ENCODE measurements around the gene LANCL2. TPM values are rescaled to one million over a fixed set of nuclear protein-coding genes. Genes with fewer than 3 reads are reported as not detected.

The LANCL2 gene
- total RNA-seq, 1 experiment from 2014 or later = 10.0 TPM

DNA sequence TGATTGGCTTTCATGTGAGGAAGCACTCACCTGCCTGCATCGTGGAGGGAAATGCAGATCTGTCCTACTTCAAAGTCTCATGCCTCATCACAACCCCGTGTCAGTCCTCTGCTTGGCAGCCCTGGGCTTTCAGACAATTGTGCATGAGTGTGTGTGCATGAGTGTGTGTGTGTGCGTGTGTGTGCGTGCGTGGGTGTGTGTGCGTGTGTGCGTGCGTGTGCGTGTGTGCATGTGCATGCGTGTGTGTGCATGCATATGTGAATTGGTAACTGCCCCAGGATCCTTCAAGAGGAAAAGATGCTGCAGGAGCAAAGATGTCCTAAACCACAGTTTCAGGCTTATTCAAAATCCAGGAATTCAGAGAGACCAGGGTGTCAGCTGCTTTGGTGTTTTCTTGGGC, 71.3 kb downstream of the LANCL2 start:
- Histone ChIP-seq H3K9ac (ENCODE audit: low read length) (no peak overlapping the region), H4K20me1 (ENCODE audit: insufficient read depth) (no peaks in the 10 kb centered on the region), H3K36me3 (ENCODE audit: control insufficient read depth in 1 of 2, insufficient read depth in 2 of 2, low read length in 2 of 2) (no peaks in the 10 kb centered on the region), H2AFZ (ENCODE audit: low read depth, low read length, poor library complexity, severe bottlenecking) (no peak overlapping the region), H3K4me1 (ENCODE audit: control insufficient read depth in 1 of 2, insufficient read depth in 2 of 2, low read length in 2 of 2) (no peaks in the 10 kb centered on the region), H3K4me2 (ENCODE audit: low read length) (no peak overlapping the region), H3K27ac (ENCODE audit: low read depth, low read length) (no peak overlapping the region), H3K4me3 (replicated peaks in 1 of 2; ENCODE audit: low read depth in 1 of 2, low read length in 2 of 2) (no peak overlapping the region), H3K9me3 (ENCODE audit: control insufficient read depth in 1 of 2, insufficient read depth in 1 of 2, low read depth in 1 of 2, low read length in 2 of 2) (no peaks in the 10 kb centered on the region), H3K9me2 (ENCODE audit: insufficient read depth) (no peaks in the 10 kb centered on the region), H3K79me2 (ENCODE audit: insufficient read depth, low read length) (no peaks in the 10 kb centered on the region), H3K27me3 (ENCODE audit: insufficient read depth, low read length) (no peaks in the 10 kb centered on the region)
- CTCF ChIA-PET = no interaction called here
- POLR2A ChIA-PET = no interaction called here
- ATAC-seq = no peak
- TF ChIP-seq REST (IDR thresholded peaks at IDR 0.05; ENCODE audit: low read depth) (no peak), FOSL1 (IDR thresholded peaks at IDR 0.05; ENCODE audit: low read depth) (no peak), SRF (IDR thresholded peaks at IDR 0.05; ENCODE audit: low read depth) (no peak), POLR2AphosphoS5 (IDR thresholded peaks at IDR 0.05; ENCODE audit: low read depth, low read length) (no peak), ZNF274 (IDR thresholded peaks at IDR 0.05; ENCODE audit: low read depth, low read length) (no peak), SIN3A (IDR thresholded peaks at IDR 0.05; ENCODE audit: low read depth) (no peak), EZH2 (IDR thresholded peaks at IDR 0.05) (no peak), CEBPB (IDR thresholded peaks at IDR 0.05; ENCODE audit: low read depth) (no peak), EZH2phosphoT487 (IDR thresholded peaks at IDR 0.05; ENCODE audit: borderline replicate concordance) (no peak), ZFX (IDR thresholded peaks at IDR 0.05) (no peak), YY1 (IDR thresholded peaks at IDR 0.05; ENCODE audit: extremely low read depth, insufficient replicate concordance, low read depth, low read length) (no peak)
- TF ChIP-seq, protein P1, sequence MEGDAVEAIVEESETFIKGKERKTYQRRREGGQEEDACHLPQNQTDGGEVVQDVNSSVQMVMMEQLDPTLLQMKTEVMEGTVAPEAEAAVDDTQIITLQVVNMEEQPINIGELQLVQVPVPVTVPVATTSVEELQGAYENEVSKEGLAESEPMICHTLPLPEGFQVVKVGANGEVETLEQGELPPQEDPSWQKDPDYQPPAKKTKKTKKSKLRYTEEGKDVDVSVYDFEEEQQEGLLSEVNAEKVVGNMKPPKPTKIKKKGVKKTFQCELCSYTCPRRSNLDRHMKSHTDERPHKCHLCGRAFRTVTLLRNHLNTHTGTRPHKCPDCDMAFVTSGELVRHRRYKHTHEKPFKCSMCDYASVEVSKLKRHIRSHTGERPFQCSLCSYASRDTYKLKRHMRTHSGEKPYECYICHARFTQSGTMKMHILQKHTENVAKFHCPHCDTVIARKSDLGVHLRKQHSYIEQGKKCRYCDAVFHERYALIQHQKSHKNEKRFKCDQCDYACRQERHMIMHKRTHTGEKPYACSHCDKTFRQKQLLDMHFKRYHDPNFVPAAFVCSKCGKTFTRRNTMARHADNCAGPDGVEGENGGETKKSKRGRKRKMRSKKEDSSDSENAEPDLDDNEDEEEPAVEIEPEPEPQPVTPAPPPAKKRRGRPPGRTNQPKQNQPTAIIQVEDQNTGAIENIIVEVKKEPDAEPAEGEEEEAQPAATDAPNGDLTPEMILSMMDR (IDR thresholded peaks at IDR 0.05 in 2 of 3, conservative IDR thresholded peaks at IDR 0.05 in 1 of 3; ENCODE audit: borderline replicate concordance in 1 of 3, insufficient read depth in 1 of 3, low read depth in 2 of 3, low read length in 2 of 3) = no peak
- TF ChIP-seq, protein P2, sequence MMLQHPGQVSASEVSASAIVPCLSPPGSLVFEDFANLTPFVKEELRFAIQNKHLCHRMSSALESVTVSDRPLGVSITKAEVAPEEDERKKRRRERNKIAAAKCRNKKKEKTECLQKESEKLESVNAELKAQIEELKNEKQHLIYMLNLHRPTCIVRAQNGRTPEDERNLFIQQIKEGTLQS (IDR thresholded peaks at IDR 0.05) = no peak
- intact Hi-C loops (cut with micrococcal nuclease) = no loop called here
- RAD21 ChIA-PET (ENCODE audit: low non-redundant PET in 1 of 2, low total read pairs in 2 of 2, uncharacterized antibody in 2 of 2, unreplicated experiment in 2 of 2) = no interaction called here
- DNase-seq (ENCODE audit: low read depth, low spot score) = no peak
- no TSS peak for BruUV-seq (replicated peaks)

Measured in HCT116 (cell line).